HUDEP-2 (cell line): Measurements from ENCODE around the gene CHRDL2.
A peak's percentile ranks its signal among the peaks of the same experiment; 100 is the strongest.

ENCODE experiments used
- DNase-seq, 76 experiments: peaks; one replicate each; lab custom pipeline; 2025; ENCODE audit not compliant: unreplicated experiment in 76 of 76; lab: John Stamatoyannopoulos, UW

Gene CHRDL2

GRCh38 chr11:74689666-74690065 is 41.6 kb downstream of the CHRDL2 start:
- no peak for DNase-seq

- DNase-seq: no peak
Measured at GRCh38 chr11:74687237-74688023, 43.8 kb downstream of the CHRDL2 start.

DNA sequence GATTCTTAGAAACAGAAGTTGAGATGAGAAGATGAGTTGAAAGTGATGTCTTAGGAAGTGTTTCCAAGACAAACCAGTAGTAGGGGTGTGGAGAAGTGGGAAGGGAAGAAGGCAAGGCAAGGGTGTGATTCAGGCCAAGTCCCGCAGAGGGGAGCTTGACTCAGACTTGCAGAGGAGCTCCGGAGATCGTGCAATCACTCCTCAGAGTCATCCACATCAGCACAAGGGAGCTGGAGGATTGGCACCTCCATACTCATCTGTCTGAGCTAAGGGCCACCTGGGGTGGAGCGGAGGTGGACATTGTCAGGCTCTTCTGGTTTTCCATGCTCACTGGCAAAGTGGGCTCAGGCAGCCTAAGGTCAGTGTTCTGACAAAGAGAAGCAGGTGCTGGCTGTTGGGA is 44.4 kb downstream of the CHRDL2 start:
- DNase-seq: no peak

DNA sequence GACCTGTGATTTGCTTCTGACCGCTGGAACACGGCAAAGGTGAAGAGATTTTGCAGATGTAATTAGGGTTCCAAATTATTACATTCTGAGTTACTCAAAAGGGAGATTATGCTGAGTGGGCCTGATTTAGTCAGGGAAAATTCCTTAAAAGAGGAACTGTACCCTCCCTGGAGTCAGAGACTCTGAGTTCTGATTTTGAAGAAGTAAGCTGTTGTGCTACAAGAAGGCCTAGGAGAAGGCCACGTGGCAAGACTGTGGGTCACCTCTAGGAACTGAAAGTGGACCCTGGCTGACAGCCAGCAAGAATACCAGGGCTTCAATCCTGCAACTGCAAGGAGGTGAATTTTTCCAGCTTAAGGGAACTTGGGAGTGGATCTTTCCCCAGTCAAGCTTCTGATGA is 45.3 kb downstream of the CHRDL2 start:
- DNase-seq: no peak

DNA sequence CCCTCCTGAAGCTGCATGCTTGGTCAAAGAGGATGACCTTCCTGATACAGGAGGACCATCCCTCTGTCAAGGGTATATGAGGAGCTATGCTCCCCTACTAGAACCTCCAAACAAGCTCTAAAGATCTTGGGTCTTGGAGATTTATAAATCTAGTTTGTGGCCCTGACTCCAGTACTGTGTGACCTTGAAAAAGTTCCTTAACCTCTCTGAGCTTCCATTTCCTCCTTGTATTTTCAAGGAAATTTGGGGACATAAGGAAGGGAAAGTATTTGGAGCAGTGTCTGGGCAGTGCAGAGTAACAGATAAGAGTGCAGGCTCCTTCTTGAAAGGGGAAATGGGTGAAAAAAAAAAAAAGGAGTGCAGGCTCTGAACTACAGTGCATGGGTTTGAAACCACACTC is 45.9 kb downstream of the CHRDL2 start:
- no peak for DNase-seq

GRCh38 chr11:74684661-74685060 is 46.6 kb downstream of the CHRDL2 start:
- no peak for DNase-seq

DNA sequence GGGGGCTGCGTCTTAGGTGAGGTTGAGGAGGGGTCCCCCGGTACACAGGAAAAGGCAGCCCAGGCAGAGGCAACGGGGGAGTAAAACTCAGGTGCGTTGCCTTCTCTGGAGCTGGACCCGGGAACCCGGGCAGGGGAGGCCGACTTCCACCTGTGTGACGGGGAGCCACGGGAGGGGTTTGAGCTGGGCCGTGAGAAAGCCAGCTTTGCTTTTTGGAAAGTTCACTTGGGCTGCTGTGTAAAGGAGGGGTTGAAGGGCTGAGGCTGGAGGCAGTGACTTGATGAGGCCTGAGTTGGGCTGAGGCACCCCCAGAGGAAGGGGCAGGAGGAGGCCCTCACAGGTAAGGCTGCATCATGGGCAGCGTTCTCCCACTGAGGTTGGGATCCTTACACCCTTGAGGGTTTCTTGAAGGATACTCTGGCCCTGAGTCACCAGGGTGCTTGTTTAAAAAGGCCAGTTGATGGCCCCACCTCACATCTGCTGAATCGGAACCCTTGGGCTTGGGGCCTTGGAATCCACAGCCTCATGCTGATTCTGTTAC is 47.2 kb downstream of the CHRDL2 start:
- no peak for DNase-seq

- DNase-seq: peak in 1 of 76 experiments; percentile 3
Measured at GRCh38 chr11:74683279-74683871, 47.9 kb downstream of the CHRDL2 start.

- DNase-seq: no peak
Measured at GRCh38 chr11:74682731-74683278, 48.4 kb downstream of the CHRDL2 start.

DNA sequence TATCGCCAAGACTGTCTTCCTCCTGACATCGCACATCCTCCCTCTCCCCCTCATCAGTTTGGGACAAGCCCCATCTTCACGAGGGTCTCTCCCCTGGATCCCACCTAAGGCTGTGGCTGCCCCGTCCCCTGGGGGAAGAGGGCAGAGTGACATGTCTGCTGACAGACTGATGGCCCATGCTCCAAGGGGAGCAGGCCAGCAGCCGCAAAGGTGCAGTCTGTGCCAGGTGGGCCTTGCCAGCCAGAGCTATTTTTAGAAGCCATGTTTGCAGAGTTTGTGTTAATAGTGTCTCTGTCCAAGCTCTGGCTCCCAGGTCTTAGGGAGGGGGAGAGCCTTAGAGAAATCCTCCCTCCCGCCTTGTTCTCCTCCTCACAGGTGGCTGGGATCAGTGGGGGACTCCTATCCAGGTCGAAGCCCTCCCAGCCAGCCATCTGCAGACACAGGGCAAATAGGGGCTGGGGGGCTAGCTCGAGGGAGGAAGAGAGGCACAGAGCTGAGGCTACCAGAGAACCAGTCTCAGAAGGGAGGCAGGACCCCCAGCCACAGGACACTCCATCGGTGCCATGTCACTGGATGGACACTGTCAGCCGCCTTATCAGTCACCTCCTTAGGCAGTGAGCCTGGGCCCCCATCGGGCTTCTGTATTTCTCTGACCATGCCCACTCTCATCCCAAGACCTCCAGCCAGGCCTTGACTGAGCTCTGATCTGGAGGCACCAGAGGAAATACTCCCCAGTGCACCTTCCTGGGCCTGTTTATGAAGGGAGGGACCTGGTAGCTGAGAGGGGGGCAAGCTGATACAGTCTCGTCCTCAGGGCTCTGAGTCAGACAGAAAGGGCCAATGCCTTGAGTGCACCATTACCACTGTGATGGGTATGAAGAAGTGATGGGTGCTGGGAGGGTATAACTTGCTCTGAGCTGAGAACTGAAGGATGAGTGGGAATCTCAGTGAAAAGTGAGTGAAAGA is 49.3 kb downstream of the CHRDL2 start:
- DNase-seq: no peak

DNA sequence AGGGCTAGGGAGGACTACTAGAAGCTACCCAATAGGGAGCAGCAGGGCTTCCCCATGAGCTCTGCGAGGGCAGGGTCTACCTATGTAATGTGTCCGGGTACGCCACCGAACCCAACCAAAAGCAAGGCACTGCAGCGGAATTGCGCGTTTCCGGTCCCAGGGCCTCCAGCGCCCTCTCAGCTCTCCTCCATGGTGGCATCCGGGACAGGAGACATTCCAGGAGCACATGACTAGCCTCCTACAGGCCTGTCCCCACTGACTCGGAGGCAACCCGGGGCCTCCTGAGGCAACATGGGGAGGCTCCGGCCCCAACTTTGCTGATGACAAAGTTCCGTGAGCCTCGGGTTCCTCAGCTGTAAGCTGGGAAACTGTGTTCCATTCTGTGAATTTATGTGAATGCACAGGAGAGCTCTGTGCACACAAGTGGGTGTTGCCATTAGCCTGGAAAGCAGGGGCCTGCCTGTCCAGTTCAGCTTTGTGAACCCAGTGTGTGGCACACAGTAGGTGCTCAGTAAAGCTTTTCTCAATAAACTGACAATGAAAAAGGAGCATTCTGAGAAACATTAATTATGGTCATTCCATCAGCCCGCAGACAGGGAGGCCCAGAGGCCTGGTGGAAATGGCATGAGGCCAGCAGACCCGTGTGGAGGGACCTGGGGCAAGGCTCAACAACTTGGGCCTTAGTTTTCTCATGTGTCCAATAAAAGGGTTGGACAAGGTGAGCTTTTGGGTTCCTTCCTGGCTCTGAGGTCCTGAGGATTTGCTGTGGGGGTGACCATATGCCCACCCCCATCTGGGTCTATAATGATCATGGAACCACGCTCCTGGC is 50.3 kb downstream of the CHRDL2 start:
- DNase-seq: no peak

DNA sequence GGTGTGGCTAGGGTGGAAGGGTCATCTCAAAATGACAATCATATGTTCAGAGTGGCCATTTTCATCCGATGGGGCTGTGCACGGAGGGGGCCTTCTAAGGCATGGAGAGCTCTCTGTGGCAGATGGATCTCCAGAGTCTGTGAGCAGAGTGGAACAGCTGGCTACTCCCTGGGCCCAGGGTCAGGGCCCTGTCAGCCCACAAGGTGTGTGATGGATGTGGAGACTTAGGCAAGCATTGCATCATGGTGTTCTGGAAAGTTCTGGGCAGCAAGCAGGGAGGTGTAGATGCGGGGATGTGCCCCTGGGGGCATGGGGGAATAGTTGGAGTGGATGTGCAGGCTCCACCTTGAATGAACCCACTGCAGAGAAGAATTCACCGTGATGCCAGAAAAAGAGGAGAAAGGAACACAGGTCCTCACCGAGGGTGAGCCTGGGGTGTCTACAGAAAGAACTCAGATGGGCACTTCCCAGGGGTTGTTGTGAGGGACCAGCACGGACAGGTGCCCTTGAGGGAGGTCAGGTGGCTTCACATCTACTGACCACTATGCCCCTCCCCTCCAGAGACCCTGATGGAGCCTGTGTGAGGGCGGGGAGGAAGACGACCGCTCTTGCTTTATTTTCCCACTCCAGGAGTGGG is 51.1 kb downstream of the CHRDL2 start:
- no peak for DNase-seq

DNA sequence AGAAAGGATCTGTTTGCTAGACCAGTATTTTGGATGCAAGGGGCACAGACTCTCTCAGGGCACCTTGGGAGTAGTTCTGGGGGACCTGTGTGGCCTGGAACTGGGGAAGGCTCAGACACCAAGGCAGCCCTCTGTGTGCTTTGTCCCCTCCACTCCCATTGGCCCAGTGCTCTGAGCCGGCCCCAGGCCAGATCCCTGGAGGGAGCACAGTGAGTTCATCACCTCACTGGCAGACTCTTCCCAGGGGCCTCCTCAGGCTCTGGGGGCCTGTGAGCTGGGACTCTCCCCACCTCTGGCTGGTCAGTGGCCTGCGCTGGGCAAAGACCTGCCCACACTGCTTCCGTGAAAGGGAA is 51.7 kb downstream of the CHRDL2 start:
- no peak for DNase-seq

DNA sequence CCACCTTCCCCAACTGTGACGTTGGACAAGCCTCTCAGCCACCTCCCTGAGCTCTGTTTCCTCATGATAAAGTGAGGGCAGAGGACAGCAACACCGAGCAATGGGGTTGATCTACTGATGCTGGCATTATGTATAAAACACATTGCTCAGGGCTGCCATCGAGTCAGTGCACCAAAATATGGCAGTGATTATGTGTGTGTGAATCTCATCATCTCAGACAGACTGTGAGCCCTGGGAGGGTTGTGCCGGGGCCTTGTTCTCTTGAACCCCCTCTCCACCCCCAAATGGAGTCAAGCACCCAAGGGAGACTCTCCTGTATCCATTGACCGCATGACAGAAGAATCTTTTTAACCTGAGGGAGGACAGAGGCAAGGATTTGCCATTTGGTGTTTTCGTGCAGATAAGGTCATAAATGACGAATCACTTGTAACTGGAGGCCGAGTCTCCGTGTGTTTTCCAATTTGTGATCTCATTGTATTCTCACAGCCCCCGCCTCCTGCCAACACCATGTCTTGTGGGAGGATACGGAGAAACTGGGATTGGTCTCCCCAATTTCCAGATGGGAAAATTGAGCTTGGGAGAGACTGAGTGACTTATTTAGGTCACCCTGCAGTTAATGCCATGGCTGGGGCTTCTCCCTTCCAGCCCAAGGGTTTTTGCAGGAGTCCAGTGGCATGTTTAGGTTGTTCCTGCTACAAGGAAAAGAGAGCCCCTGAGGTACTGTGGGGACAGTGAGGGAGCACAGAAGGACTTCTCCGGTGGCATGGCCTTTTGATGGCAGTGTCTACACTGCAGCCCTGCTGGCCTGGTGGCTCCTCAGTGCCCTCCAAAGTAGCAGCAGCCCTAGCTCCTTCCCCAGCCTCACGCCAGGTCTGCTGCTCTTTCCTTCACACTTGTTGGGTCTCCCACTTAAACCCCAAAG is 52.4 kb downstream of the CHRDL2 start:
- no peak for DNase-seq

DNA sequence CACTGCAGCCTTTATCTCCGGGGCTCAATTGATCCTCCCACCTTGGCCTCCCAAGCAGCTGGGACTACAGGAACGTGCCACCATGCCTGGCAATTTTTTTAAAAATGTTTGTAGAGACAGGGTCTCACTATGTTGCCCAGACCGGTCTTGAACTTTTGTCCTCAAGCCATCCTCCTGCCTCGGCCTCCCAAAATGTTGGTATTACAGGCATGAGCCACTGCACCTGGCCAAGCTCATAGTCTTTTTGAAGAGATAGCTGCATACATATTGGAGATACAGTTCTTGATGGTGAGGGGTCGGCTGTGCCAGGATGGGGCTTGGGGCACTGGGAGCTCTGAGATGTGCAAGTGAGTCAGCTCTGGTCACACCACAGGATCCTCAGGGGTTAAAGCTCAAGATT is 53.2 kb downstream of the CHRDL2 start:
- no peak for DNase-seq

DNA sequence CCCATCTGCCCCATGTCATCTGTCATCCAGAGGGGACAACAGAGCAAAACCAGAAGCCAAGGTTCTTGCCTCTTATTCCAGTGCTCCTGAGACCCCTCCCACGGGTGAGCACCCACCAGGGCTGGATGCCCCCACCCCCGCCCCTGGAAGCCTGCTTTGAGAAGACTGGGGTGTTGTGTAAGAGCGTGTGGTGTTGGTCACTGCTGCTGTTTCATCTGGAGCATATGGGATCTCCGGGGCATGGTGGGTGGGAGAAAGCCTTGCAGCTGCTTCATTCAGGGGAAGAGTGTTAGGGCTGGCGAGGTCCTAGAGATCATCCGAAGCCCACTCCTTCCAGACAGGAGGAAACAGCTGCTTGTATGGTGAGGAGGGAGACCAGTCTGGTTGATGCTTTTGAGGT is 54.1 kb downstream of the CHRDL2 start:
- DNase-seq: no peak

- DNase-seq: no peak
Measured at GRCh38 chr11:74676596-74676995, 54.6 kb downstream of the CHRDL2 start.

GRCh38 chr11:74675761-74676160 is 55.5 kb downstream of the CHRDL2 start:
- DNase-seq: no peak
